SK-N-SH treated with all-trans-retinoic acid at 6 μM for 48 hours (cell line): ENCODE data around the gene SYNDIG1.

Experiments used
- ATAC-seq: fragments of 200-7000 bp; cut with Tn5 transposase; 3 replicates; pipeline ENCODE4 v1.9.1; 2020; ENCODE audit warnings: mild to moderate bottlenecking, moderate library complexity
- ARNTL ChIP-seq: fragments of 450-650 bp; formaldehyde crosslinking; IDR thresholded peaks from 2 replicates; pipeline ENCODE4 v1.5.0; 2020; ENCODE audit warnings: low read depth, mild to moderate bottlenecking, moderate library complexity, borderline replicate concordance
- BACH2 ChIP-seq: fragments of 250-450 bp; sonication (Bioruptor Pico); IDR thresholded peaks from 2 replicates; pipeline ENCODE4 v1.9.0; 2021; ENCODE audit warnings: mild to moderate bottlenecking, borderline replicate concordance
- CSDC2 ChIP-seq: fragments of 250-450 bp; sonication (Bioruptor Pico); IDR thresholded peaks from 2 replicates; pipeline ENCODE4 v1.5.0; 2020; ENCODE audit warnings: mild to moderate bottlenecking, moderate library complexity
- ESRRG ChIP-seq: fragments of 250-450 bp; sonication (Bioruptor Pico); IDR thresholded peaks from 2 replicates; pipeline ENCODE4 v1.6.1; 2021; ENCODE audit warnings: mild to moderate bottlenecking
- GLIS3 ChIP-seq: fragments of 250-450 bp; sonication (Bioruptor Pico); IDR thresholded peaks from 2 replicates; pipeline ENCODE4 v1.5.0; 2020; ENCODE audit warnings: mild to moderate bottlenecking, moderate library complexity
- ISL1 ChIP-seq: fragments of 250-450 bp; sonication (Bioruptor Pico); IDR thresholded peaks from 2 replicates; pipeline ENCODE4 v2.1.2; 2022; ENCODE audit warnings: mild to moderate bottlenecking, moderate library complexity
- PPARA ChIP-seq: fragments of 250-450 bp; sonication (Bioruptor Pico); IDR thresholded peaks from 2 replicates; pipeline ENCODE4 v1.5.0; 2020; ENCODE audit warnings: mild to moderate bottlenecking, borderline replicate concordance
- RARB ChIP-seq: fragments of 250-450 bp; sonication (Bioruptor Pico); IDR thresholded peaks from 2 replicates; pipeline ENCODE4 v1.8.0; 2021; ENCODE audit warnings: mild to moderate bottlenecking, moderate library complexity
- SNAI2 ChIP-seq: fragments of 250-450 bp; sonication (Bioruptor Pico); IDR thresholded peaks from 2 replicates; pipeline ENCODE4 v1.5.0; 2020; ENCODE audit warnings: mild to moderate bottlenecking, moderate library complexity
- TCF4 ChIP-seq: fragments of 250-450 bp; sonication (Bioruptor Pico); IDR thresholded peaks from 2 replicates; pipeline ENCODE4 v1.8.0; 2021; ENCODE audit warnings: mild to moderate bottlenecking, moderate library complexity, borderline replicate concordance
- ZC3H10 ChIP-seq: fragments of 250-450 bp; sonication (Bioruptor Pico); IDR thresholded peaks from 2 replicates; pipeline ENCODE4 v1.5.1; 2021; ENCODE audit warnings: mild to moderate bottlenecking, moderate library complexity
- ZFP3 ChIP-seq: fragments of 250-450 bp; sonication (Bioruptor Pico); IDR thresholded peaks from 2 replicates; pipeline ENCODE4 v1.5.0; 2020; ENCODE audit warnings: mild to moderate bottlenecking, moderate library complexity
- ZFP30 ChIP-seq: fragments of 450-650 bp; formaldehyde crosslinking; IDR thresholded peaks from 2 replicates; pipeline ENCODE4 v1.5.0; 2022; ENCODE audit warnings: mild to moderate bottlenecking, moderate library complexity
- ZNF565 ChIP-seq: fragments of 450-650 bp; formaldehyde crosslinking; conservative IDR thresholded peaks from 2 replicates; pipeline ENCODE4 v1.5.0; 2020; ENCODE audit warnings: low read depth, mild to moderate bottlenecking, moderate library complexity
- ZNF8 ChIP-seq: fragments of 450-650 bp; formaldehyde crosslinking; IDR thresholded peaks from 2 replicates; pipeline ENCODE4 v1.5.0; 2020; ENCODE audit warnings: mild to moderate bottlenecking, moderate library complexity
- TF ChIP-seq, protein P1 (sequence below): fragments of 250-450 bp; sonication (Bioruptor Pico); IDR thresholded peaks from 2 replicates; pipeline ENCODE4 v1.8.0; 2020; ENCODE audit warnings: mild to moderate bottlenecking, moderate library complexity, borderline replicate concordance
- TF ChIP-seq, protein P2 (sequence below): fragments of 250-450 bp; sonication (Bioruptor Pico); IDR thresholded peaks from 2 replicates; pipeline ENCODE4 v1.5.1; 2020; ENCODE audit warnings: low read depth, mild to moderate bottlenecking, moderate library complexity
- TF ChIP-seq, protein P3 (sequence below): fragments of 250-450 bp; sonication (Bioruptor Pico); IDR thresholded peaks from 2 replicates; pipeline ENCODE4 v1.5.1; 2021; ENCODE audit warnings: mild to moderate bottlenecking, moderate library complexity
- TF ChIP-seq, protein P4 (sequence below): fragments of 250-450 bp; sonication (Bioruptor Pico); IDR thresholded peaks from 2 replicates; pipeline ENCODE4 v1.5.0; 2020; ENCODE audit warnings: mild to moderate bottlenecking, moderate library complexity
- TF ChIP-seq, protein P5 (sequence below): fragments of 250-450 bp; sonication (Bioruptor Pico); IDR thresholded peaks from 2 replicates; pipeline ENCODE4 v1.8.0; 2021; ENCODE audit warnings: low read depth, mild to moderate bottlenecking, moderate library complexity, borderline replicate concordance

Gene SYNDIG1

GRCh38 chr20:24461848-24462247 is 7.6 kb upstream of the SYNDIG1 start:
- no peak for TF ChIP-seq RARB (CRISPR knock-in tag)
- TF ChIP-seq ZC3H10 (CRISPR knock-in tag): no peak
- no peak for TF ChIP-seq CSDC2 (CRISPR knock-in tag)
- no peak for TF ChIP-seq ZFP3 (CRISPR knock-in tag)
- no peak for TF ChIP-seq ZNF8 (CRISPR knock-in tag)
- TF ChIP-seq TCF4: no peak
- TF ChIP-seq PPARA (CRISPR knock-in tag): no peak
- no peak for ATAC-seq

- ATAC-seq: no peak
- no peak for TF ChIP-seq ZC3H10 (CRISPR knock-in tag)
These were observed 6.9 kb upstream of the SYNDIG1 start for GRCh38 chr20:24462460-24463010.

DNA sequence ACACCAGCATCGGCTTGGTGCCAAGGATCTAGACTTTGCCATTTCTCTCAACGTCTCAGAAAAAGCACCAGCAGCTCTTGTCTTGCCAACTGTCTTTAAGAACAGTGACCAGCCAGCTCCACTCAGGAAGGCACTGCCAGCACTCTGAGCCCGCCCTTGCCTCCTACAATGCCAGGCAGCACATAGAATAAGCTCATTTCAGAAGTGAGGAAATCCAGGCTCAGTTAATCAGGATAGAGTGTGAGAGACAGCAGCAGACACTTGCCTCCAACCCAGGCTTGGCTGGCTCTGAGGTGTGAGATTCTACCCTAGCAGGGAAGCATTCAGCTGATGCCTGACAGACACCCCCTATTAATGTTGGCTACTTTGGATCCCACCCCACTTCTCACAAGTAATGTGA is 4.3 kb upstream of the SYNDIG1 start:
- TF ChIP-seq CSDC2 (CRISPR knock-in tag): no peak
- no peak for TF ChIP-seq ZNF8 (CRISPR knock-in tag)
- no peak for ATAC-seq

GRCh38 chr20:24465730-24466129 is 3.7 kb upstream of the SYNDIG1 start:
- ATAC-seq: no peak

More at GRCh38 chr20:24465730-24466129, 3.7 kb upstream of the SYNDIG1 start:
- TF ChIP-seq ZNF8 (CRISPR knock-in tag) (no peak), ZC3H10 (CRISPR knock-in tag) (no peak), BACH2 (no peak), CSDC2 (CRISPR knock-in tag) (no peak), PPARA (CRISPR knock-in tag) (no peak), GLIS3 (CRISPR knock-in tag) (no peak), ZFP3 (CRISPR knock-in tag) (no peak), TCF4 (no peak), ARNTL (no peak), SNAI2 (CRISPR knock-in tag) (no peak), ESRRG (CRISPR knock-in tag) (no peak), ZNF565 (CRISPR knock-in tag) (no peak), ZFP30 (CRISPR knock-in tag) (no peak), ISL1 (CRISPR knock-in tag) (no peak)
- TF ChIP-seq, protein P1, sequence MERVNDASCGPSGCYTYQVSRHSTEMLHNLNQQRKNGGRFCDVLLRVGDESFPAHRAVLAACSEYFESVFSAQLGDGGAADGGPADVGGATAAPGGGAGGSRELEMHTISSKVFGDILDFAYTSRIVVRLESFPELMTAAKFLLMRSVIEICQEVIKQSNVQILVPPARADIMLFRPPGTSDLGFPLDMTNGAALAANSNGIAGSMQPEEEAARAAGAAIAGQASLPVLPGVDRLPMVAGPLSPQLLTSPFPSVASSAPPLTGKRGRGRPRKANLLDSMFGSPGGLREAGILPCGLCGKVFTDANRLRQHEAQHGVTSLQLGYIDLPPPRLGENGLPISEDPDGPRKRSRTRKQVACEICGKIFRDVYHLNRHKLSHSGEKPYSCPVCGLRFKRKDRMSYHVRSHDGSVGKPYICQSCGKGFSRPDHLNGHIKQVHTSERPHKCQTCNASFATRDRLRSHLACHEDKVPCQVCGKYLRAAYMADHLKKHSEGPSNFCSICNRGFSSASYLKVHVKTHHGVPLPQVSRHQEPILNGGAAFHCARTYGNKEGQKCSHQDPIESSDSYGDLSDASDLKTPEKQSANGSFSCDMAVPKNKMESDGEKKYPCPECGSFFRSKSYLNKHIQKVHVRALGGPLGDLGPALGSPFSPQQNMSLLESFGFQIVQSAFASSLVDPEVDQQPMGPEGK: no peak
- TF ChIP-seq, protein P2, sequence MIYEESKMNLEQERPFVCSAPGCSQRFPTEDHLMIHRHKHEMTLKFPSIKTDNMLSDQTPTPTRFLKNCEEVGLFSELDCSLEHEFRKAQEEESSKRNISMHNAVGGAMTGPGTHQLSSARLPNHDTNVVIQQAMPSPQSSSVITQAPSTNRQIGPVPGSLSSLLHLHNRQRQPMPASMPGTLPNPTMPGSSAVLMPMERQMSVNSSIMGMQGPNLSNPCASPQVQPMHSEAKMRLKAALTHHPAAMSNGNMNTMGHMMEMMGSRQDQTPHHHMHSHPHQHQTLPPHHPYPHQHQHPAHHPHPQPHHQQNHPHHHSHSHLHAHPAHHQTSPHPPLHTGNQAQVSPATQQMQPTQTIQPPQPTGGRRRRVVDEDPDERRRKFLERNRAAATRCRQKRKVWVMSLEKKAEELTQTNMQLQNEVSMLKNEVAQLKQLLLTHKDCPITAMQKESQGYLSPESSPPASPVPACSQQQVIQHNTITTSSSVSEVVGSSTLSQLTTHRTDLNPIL (CRISPR knock-in tag): no peak
- TF ChIP-seq, protein P3, sequence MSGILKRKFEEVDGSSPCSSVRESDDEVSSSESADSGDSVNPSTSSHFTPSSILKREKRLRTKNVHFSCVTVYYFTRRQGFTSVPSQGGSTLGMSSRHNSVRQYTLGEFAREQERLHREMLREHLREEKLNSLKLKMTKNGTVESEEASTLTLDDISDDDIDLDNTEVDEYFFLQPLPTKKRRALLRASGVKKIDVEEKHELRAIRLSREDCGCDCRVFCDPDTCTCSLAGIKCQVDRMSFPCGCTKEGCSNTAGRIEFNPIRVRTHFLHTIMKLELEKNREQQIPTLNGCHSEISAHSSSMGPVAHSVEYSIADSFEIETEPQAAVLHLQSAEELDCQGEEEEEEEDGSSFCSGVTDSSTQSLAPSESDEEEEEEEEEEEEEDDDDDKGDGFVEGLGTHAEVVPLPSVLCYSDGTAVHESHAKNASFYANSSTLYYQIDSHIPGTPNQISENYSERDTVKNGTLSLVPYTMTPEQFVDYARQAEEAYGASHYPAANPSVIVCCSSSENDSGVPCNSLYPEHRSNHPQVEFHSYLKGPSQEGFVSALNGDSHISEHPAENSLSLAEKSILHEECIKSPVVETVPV (CRISPR knock-in tag): no peak
- TF ChIP-seq, protein P4, sequence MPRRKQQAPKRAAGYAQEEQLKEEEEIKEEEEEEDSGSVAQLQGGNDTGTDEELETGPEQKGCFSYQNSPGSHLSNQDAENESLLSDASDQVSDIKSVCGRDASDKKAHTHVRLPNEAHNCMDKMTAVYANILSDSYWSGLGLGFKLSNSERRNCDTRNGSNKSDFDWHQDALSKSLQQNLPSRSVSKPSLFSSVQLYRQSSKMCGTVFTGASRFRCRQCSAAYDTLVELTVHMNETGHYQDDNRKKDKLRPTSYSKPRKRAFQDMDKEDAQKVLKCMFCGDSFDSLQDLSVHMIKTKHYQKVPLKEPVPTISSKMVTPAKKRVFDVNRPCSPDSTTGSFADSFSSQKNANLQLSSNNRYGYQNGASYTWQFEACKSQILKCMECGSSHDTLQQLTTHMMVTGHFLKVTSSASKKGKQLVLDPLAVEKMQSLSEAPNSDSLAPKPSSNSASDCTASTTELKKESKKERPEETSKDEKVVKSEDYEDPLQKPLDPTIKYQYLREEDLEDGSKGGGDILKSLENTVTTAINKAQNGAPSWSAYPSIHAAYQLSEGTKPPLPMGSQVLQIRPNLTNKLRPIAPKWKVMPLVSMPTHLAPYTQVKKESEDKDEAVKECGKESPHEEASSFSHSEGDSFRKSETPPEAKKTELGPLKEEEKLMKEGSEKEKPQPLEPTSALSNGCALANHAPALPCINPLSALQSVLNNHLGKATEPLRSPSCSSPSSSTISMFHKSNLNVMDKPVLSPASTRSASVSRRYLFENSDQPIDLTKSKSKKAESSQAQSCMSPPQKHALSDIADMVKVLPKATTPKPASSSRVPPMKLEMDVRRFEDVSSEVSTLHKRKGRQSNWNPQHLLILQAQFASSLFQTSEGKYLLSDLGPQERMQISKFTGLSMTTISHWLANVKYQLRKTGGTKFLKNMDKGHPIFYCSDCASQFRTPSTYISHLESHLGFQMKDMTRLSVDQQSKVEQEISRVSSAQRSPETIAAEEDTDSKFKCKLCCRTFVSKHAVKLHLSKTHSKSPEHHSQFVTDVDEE: no peak
- TF ChIP-seq, protein P5, sequence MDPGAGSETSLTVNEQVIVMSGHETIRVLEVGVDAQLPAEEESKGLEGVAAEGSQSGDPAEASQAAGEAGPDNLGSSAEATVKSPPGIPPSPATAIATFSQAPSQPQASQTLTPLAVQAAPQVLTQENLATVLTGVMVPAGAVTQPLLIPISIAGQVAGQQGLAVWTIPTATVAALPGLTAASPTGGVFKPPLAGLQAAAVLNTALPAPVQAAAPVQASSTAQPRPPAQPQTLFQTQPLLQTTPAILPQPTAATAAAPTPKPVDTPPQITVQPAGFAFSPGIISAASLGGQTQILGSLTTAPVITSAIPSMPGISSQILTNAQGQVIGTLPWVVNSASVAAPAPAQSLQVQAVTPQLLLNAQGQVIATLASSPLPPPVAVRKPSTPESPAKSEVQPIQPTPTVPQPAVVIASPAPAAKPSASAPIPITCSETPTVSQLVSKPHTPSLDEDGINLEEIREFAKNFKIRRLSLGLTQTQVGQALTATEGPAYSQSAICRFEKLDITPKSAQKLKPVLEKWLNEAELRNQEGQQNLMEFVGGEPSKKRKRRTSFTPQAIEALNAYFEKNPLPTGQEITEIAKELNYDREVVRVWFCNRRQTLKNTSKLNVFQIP (CRISPR knock-in tag): no peak
- TF ChIP-seq, all 23 proteins: peak for 0
